Caco-2 (cell line): ENCODE measurements around the gene CDON. TPM values are rescaled to one million over a fixed set of nuclear protein-coding genes. Genes with fewer than 3 reads are reported as not detected.

Source experiments
- BruUV-seq: library from RNA; stranded (reverse); fragments of 400-500 nt; replicated peaks from 2 replicates; lab custom pipeline; 2021; lab: Mats Ljungman, UMichigan
- CTCF ChIA-PET: fragments of 300-600 bp; sonication (Branson Sonifier 250); formaldehyde crosslinking; loops from one replicate; lab custom pipeline; 2022; ENCODE audit warnings: antibody characterized with exemption; lab: Charles Lee
- POLR2A ChIA-PET: fragments of 300-600 bp; sonication (Branson Sonifier 250); formaldehyde crosslinking; loops from one replicate; lab custom pipeline; 2022; ENCODE audit warnings: antibody characterized with exemption; lab: Charles Lee
- DNase-seq, 2 experiments: peaks; one replicate each; pipeline versions ENCODE4 v3.0.0 to v3.0.0-alpha.2; 2020 to 2022
- H3K27me3 ChIP-seq: replicated peaks from 2 replicates; pipeline ENCODE4 v1.6.0; 2011; ENCODE audit warnings: low read length; ENCODE audit not compliant: control insufficient read depth, insufficient read depth
- H3K36me3 ChIP-seq: 2 replicates; pipeline ENCODE4 v1.5.1; 2011; ENCODE audit warnings: low read length; ENCODE audit not compliant: control insufficient read depth, insufficient read depth
- H3K4me1 ChIP-seq: fragments of 250-450 bp; sonication (Bioruptor Pico); 2 replicates; pipeline ENCODE4 v1.5.1; 2020; ENCODE audit warnings: mild to moderate bottlenecking
- H3K4me3 ChIP-seq: 2 replicates; pipeline ENCODE4 v1.5.1; 2011; ENCODE audit warnings: low read depth, mild to moderate bottlenecking, control low read depth, low read length
- H3K9me3 ChIP-seq: fragments of 250-450 bp; sonication (Bioruptor Pico); 2 replicates; pipeline ENCODE4 v1.5.1; 2020; ENCODE audit warnings: mild to moderate bottlenecking, moderate library complexity
- H3K27ac Mint-ChIP-seq: one replicate; pipeline ENCODE4 v1.8.0; 2022; ENCODE audit warnings: mixed read lengths; ENCODE audit not compliant: unreplicated experiment
- H3K27me3 Mint-ChIP-seq: one replicate; pipeline ENCODE4 v1.8.0; 2022; ENCODE audit warnings: mixed read lengths; ENCODE audit not compliant: insufficient read depth, unreplicated experiment
- H3K36me3 Mint-ChIP-seq: one replicate; pipeline ENCODE4 v1.8.0; 2022; ENCODE audit warnings: mild to moderate bottlenecking, mixed read lengths; ENCODE audit not compliant: insufficient read depth, unreplicated experiment
- H3K4me1 Mint-ChIP-seq: one replicate; pipeline ENCODE4 v1.8.0; 2022; ENCODE audit warnings: low read depth, mixed read lengths; ENCODE audit not compliant: unreplicated experiment
- H3K4me3 Mint-ChIP-seq: one replicate; pipeline ENCODE4 v1.8.0; 2022; ENCODE audit warnings: mild to moderate bottlenecking, moderate library complexity, mixed read lengths; ENCODE audit not compliant: unreplicated experiment
- H3K9me3 Mint-ChIP-seq: one replicate; pipeline ENCODE4 v1.8.0; 2022; ENCODE audit warnings: mixed read lengths; ENCODE audit not compliant: unreplicated experiment
- CTCF ChIP-seq, 2 experiments: fragments of 200-600 bp in 1 of 2; IDR thresholded peaks; 1 replicate in 1 of 2; 2 replicates in 1 of 2; pipeline versions ENCODE4 v1.5.1 to v1.8.0; 2011 to 2022; ENCODE audit warnings: antibody characterized with exemption in 1 of 2, control low read depth in 1 of 2, inconsistent platforms in 1 of 2, low read depth in 1 of 2, low read length in 1 of 2, mild to moderate bottlenecking in 1 of 2, moderate library complexity in 1 of 2; ENCODE audit not compliant: insufficient read depth in 1 of 2, severe bottlenecking in 1 of 2, unreplicated experiment in 1 of 2
- intact Hi-C: fragments of 100-400 bp; cut with micrococcal nuclease; formaldehyde crosslinking; loops from one replicate; pipeline ENCODE4 v1.10.0; 2022; ENCODE audit not compliant: unreplicated experiment
- total RNA-seq: library from RNA; stranded (reverse); gene quantifications from 2 replicates; pipeline ENCODE4 v1.2.3, GENCODE V29; 2022

Gene CDON
- total RNA-seq, 1 experiment from 2014 or later = 6.8 TPM

GRCh38 chr11:125971618-125972017 lies 91.0 kb downstream of the CDON start:
- H3K4me3 ChIP-seq = no peak overlapping the region
- H3K27me3 ChIP-seq = no peaks in the 10 kb centered on the region
- peaks cover 7% of the 10 kb centered on the region for H3K4me1 Mint-ChIP-seq
- H3K36me3 Mint-ChIP-seq = no peaks in the 10 kb centered on the region
- no peak for TF ChIP-seq CTCF (IDR thresholded peaks at IDR 0.05; ENCODE audit: insufficient read depth in 1 of 2, low read depth in 1 of 2, low read length in 1 of 2, severe bottlenecking in 1 of 2, unreplicated experiment in 1 of 2)
- DNase-seq = no peak
- ChIA-PET CTCF (no interaction called here), POLR2A (no interaction called here)
- H3K27me3 Mint-ChIP-seq = peaks cover under 1% of the 10 kb centered on the region
- H3K9me3 Mint-ChIP-seq = no peaks in the 10 kb centered on the region
- intact Hi-C loops = no loop called here
- no peaks in the 10 kb centered on the region for H3K9me3 ChIP-seq
- no peaks in the 10 kb centered on the region for H3K36me3 ChIP-seq
- no peaks in the 10 kb centered on the region for H3K4me1 ChIP-seq
- no TSS peak for BruUV-seq
- H3K4me3 Mint-ChIP-seq = no peak overlapping the region
- no peak overlapping the region for H3K27ac Mint-ChIP-seq

- ChIA-PET POLR2A (no interaction called here), CTCF (no interaction called here)
- no peaks in the 10 kb centered on the region for H3K9me3 Mint-ChIP-seq
- no peaks in the 10 kb centered on the region; the same call in 1 of the 2 replicates for H3K27me3 ChIP-seq
- no peaks in the 10 kb centered on the region for H3K9me3 ChIP-seq
- no peaks in the 10 kb centered on the region for H3K36me3 ChIP-seq
- no peak overlapping the region for H3K27ac Mint-ChIP-seq
- BruUV-seq = no TSS peak
- no peak for TF ChIP-seq CTCF (IDR thresholded peaks at IDR 0.05; ENCODE audit: insufficient read depth in 1 of 2, low read depth in 1 of 2, low read length in 1 of 2, severe bottlenecking in 1 of 2, unreplicated experiment in 1 of 2)
- no peaks in the 10 kb centered on the region for H3K36me3 Mint-ChIP-seq
- no peak overlapping the region for H3K4me3 Mint-ChIP-seq
- peaks cover 7% of the 10 kb centered on the region for H3K4me1 Mint-ChIP-seq
- no peak overlapping the region for H3K4me3 ChIP-seq
- H3K27me3 Mint-ChIP-seq = peaks cover 7% of the 10 kb centered on the region
- H3K4me1 ChIP-seq = no peaks in the 10 kb centered on the region
- no peak for DNase-seq
- intact Hi-C loops = no loop called here
Measured at GRCh38 chr11:125968354-125968753, 94.3 kb downstream of the CDON start.

- H3K27ac Mint-ChIP-seq = no peak overlapping the region
- H3K4me3 Mint-ChIP-seq = no peak overlapping the region
- Histone ChIP-seq H3K9me3 (peaks cover 3% of the 10 kb centered on the region; the same call in 1 of the 2 replicates), H3K4me1 (no peaks in the 10 kb centered on the region), H3K36me3 (no peaks in the 10 kb centered on the region), H3K27me3 (no peaks in the 10 kb centered on the region; the same call in 1 of the 2 replicates), H3K4me3 (no peak overlapping the region)
- peaks cover 7% of the 10 kb centered on the region for H3K27me3 Mint-ChIP-seq
- H3K9me3 Mint-ChIP-seq = peaks cover 7% of the 10 kb centered on the region
- POLR2A ChIA-PET = no interaction called here
- DNase-seq = no peak
- H3K36me3 Mint-ChIP-seq = no peaks in the 10 kb centered on the region
- no peak for TF ChIP-seq CTCF (IDR thresholded peaks at IDR 0.05; ENCODE audit: insufficient read depth in 1 of 2, low read depth in 1 of 2, low read length in 1 of 2, severe bottlenecking in 1 of 2, unreplicated experiment in 1 of 2)
- no TSS peak for BruUV-seq
- intact Hi-C loops = no loop called here
- H3K4me1 Mint-ChIP-seq = peaks cover 7% of the 10 kb centered on the region
- CTCF ChIA-PET = no interaction called here
Measured at GRCh38 chr11:125967515-125967914, 95.2 kb downstream of the CDON start.
